ENCODE results near the gene IL17RD. TPM values are rescaled to one million over a fixed set of nuclear protein-coding genes. Genes with fewer than 3 reads are reported as not detected.
"Not testable (repeated sequence)": the region's sequence is repeated elsewhere in the genome, so short reads cannot be mapped to it uniquely, and the experiment has no call there.

Gene IL17RD
- total RNA-seq, 1 donor from 2014 or later, result 51.9 TPM

DNA sequence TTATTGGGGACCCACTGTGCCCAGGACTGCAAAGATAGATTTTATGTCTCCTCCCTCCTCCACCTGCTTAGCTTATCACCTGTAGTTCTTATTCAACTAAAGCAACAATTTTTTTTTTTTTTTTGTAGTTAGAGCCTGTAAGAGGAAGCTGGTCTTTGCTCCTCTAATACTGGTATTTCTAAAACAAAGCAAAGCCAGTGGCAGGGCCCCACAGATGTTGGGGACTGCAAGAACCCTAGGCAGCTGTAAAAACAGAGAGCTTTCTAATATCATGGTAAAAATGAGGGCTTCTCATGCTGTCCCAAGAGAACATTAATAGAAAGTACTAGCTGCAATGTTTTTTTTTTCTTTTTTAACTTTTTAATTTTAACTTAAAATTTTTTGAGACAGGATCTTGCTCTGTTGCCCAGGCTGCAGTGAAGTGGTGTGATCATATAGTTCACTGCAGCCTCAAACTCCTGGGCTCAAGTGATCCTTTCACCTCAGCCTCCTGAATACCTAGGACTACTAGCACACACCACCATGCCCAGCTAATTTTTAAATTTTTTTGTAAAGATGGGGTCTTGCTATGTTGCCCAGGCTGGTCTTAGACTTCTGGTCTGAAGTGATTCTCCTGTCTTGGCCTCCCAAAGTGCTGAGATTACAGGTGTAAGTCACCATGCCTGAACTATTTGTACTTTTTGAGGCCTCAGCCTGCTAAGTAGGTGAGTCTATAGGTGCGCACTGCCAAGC is 77.6 kb downstream of the IL17RD start:
- no peak for DNase-seq (ENCODE audit: low read depth, low spot score)
- Mint-ChIP-seq H3K27ac (ENCODE audit: unreplicated experiment) (no peak overlapping the region), H3K36me3 (ENCODE audit: low read depth) (peaks cover 2% of the 10 kb centered on the region), H3K4me1 (peaks cover 26% of the 10 kb centered on the region), H3K4me3 (no peak overlapping the region), H3K27me3 (ENCODE audit: low read depth) (no peaks in the 10 kb centered on the region), H3K9me3 (no peaks in the 10 kb centered on the region)
- TF ChIP-seq CTCF (conservative IDR thresholded peaks at IDR 0.05), result no peak

GRCh38 chr3:57086201-57086600 is 79.0 kb downstream of the IL17RD start:
- Mint-ChIP-seq H3K36me3 (ENCODE audit: low read depth) (peaks cover 2% of the 10 kb centered on the region), H3K4me3 (no peak overlapping the region), H3K4me1 (peaks cover 19% of the 10 kb centered on the region), H3K27me3 (ENCODE audit: low read depth) (no peaks in the 10 kb centered on the region), H3K9me3 (no peaks in the 10 kb centered on the region), H3K27ac (ENCODE audit: unreplicated experiment) (no peak overlapping the region)
- TF ChIP-seq CTCF (conservative IDR thresholded peaks at IDR 0.05), result no peak
- DNase-seq (ENCODE audit: low read depth, low spot score), result no peak

DNA sequence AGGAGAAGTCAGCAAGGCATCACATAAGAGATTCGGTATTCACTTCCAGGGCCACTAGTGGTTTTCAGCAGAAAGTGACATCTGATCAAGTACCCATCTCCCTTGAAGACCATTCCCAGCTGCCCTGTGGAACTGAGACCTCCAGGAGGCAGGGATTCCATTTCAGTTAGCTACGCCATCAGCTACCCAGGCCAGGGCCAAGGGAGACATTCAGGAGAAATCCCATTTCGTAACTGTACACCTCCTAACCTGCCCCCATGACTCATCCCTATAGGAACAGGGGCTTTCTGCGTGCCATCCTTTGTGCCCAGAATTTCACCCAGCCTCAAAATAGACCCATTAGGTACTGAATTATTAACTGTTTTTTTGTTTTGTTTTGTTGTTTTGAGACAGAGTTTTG is 79.9 kb downstream of the IL17RD start:
- peaks cover 9% of the 10 kb centered on the region for H3K27me3 Mint-ChIP-seq (ENCODE audit: low read depth)
- TF ChIP-seq CTCF (conservative IDR thresholded peaks at IDR 0.05), result no peak
- no peak overlapping the region for H3K27ac Mint-ChIP-seq (ENCODE audit: unreplicated experiment)
- no peaks in the 10 kb centered on the region for H3K9me3 Mint-ChIP-seq
- DNase-seq (ENCODE audit: low read depth, low spot score), result no peak
- H3K4me3 Mint-ChIP-seq, result no peak overlapping the region
- H3K4me1 Mint-ChIP-seq, result peaks cover 20% of the 10 kb centered on the region
- no peaks in the 10 kb centered on the region for H3K36me3 Mint-ChIP-seq (ENCODE audit: low read depth)

DNA sequence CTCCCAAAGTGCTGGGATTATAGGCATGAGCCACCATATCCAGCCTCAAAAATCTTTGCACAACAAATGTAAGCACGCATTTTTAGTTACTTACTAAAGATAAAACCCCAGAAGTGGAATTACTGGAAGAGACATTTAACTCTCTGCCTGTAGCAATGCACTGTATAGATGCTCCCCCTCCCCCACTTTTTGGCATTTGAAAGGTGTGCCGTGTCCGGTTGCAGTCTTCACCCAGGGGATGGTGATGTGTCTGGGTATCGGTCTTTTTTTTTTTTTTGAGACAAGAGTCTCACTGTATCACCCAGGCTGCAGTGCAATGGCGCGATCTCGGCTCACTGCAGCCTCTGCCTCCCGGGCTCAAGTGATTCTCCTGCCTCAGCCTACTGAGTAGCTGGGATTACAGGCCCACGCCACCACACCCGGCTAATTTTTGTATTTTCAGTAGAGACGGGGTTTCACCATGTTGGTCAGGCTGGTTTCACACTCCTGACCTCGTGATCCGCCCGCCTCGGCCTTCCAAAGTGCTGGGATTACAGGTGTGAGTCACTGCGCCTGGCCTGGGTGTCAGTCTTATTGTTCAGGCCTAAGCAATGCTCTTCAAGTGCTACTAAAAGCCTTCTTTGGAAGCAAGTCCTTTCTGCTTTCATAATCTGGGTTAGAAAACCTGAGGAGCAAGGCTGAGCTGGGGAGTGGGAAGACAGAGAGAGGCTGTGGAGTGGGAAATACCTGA is 81.7 kb downstream of the IL17RD start:
- H3K27me3 Mint-ChIP-seq (ENCODE audit: low read depth), result peaks cover 16% of the 10 kb centered on the region
- peaks cover 12% of the 10 kb centered on the region for H3K4me1 Mint-ChIP-seq
- not testable (repeated sequence) for H3K9me3 Mint-ChIP-seq; H3K36me3 Mint-ChIP-seq (ENCODE audit: low read depth); DNase-seq (ENCODE audit: low read depth, low spot score)
- H3K4me3 Mint-ChIP-seq, result peak overlapping the region; percentile 31
- peak overlapping the region; percentile 12 for H3K27ac Mint-ChIP-seq (ENCODE audit: unreplicated experiment)

DNA sequence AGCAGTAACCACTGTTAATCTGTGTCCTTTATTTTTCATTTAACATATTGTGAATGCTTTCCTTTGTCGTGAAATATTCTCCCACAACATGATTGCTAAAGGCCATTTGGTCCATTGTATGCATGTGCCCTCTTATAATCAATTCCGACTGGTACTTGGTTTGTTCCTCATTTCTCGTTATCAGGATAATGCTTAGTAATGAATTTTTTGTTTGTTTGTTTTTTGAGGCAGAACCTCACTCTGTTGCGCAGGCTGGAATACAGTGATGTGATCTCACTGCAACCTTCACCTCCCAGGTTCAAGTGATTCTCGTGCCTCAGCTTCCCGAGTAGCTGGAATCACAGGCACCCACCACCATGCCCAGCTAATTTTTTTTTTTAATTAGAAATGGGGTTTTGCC is 82.7 kb downstream of the IL17RD start:
- DNase-seq (ENCODE audit: low read depth, low spot score), result no peak
- TF ChIP-seq CTCF (conservative IDR thresholded peaks at IDR 0.05), result no peak
- H3K4me1 Mint-ChIP-seq, result peaks cover 16% of the 10 kb centered on the region
- H3K4me3 Mint-ChIP-seq, result no peak overlapping the region
- H3K27ac Mint-ChIP-seq (ENCODE audit: unreplicated experiment), result no peak overlapping the region
- H3K9me3 Mint-ChIP-seq, result no peaks in the 10 kb centered on the region
- H3K36me3 Mint-ChIP-seq (ENCODE audit: low read depth), result no peaks in the 10 kb centered on the region
- H3K27me3 Mint-ChIP-seq (ENCODE audit: low read depth), result peaks cover 26% of the 10 kb centered on the region

DNA sequence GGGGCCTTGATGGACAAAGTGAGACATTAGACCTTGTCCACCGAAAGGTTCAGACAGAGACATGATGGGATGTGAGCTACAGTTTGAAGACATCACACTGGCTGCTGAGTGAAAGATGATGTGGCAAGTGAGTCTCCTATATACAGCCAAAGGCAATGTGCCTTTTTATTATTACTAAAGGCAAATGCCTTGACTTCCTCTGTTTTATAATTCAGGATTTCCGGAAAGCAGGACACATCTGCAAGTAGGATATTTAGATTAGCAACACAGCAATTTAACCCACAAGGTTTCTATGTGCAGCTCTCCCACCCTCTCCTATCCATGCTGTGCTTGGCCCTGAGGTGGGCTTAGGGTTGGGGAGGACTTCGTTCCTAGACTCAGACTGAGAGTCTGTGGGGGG is 84.0 kb downstream of the IL17RD start:
- peaks cover 13% of the 10 kb centered on the region for H3K4me1 Mint-ChIP-seq
- DNase-seq (ENCODE audit: low read depth, low spot score), result no peak
- no peaks in the 10 kb centered on the region for H3K9me3 Mint-ChIP-seq
- peaks cover 36% of the 10 kb centered on the region for H3K27me3 Mint-ChIP-seq (ENCODE audit: low read depth)
- TF ChIP-seq CTCF (conservative IDR thresholded peaks at IDR 0.05), result no peak
- H3K27ac Mint-ChIP-seq (ENCODE audit: unreplicated experiment), result no peak overlapping the region
- peak overlapping the region; percentile 51 for H3K4me3 Mint-ChIP-seq
- no peaks in the 10 kb centered on the region for H3K36me3 Mint-ChIP-seq (ENCODE audit: low read depth)

Data from neural crest cell (in vitro differentiated cells).